Gastrocnemius medialis (tissue), 4 donors: Measurements from ENCODE around the gene MEAF6.

ENCODE experiments used
- CTCF ChIP-seq, 5 experiments: fragments of 450-650 bp in 3 of 5; fragments of 200-600 bp in 2 of 5; sonication (generic) in 2 of 5; IDR thresholded peaks in 4 of 5; conservative IDR thresholded peaks in 1 of 5; 1 replicate in 4 of 5; 2 replicates in 1 of 5; pipeline ENCODE4 v1.5.1; 2016 to 2019; ENCODE audit warnings: antibody characterized with exemption in 5 of 5, mild to moderate bottlenecking in 3 of 5, moderate library complexity in 3 of 5
- POLR2A ChIP-seq, 2 donors: fragments of 450-650 bp; IDR thresholded peaks; one replicate each; pipeline ENCODE4 v1.6.1; 2017; ENCODE audit warnings: antibody characterized with exemption in 2 of 2, mild to moderate bottlenecking in 2 of 2, moderate library complexity in 2 of 2

- TF ChIP-seq POLR2A (IDR thresholded peaks at IDR 0.05), result no peak
- TF ChIP-seq CTCF (IDR thresholded peaks at IDR 0.05 in 4 of 5, conservative IDR thresholded peaks at IDR 0.05 in 1 of 5), result no peak
These were observed 45.2 kb downstream of the MEAF6 start for GRCh38 chr1:37469386-37469785.
